K562 (cell line): ENCODE measurements around the gene HES4. TPM values are rescaled to one million over a fixed set of nuclear protein-coding genes. Genes with fewer than 3 reads are reported as not detected.

ENCODE experiments used
- ARID2 ChIP-seq: fragments of 450-650 bp; IDR thresholded peaks from 2 replicates; pipeline ENCODE4 v1.6.1; 2017; ENCODE audit warnings: antibody characterized with exemption, mild to moderate bottlenecking
- CC2D1A ChIP-seq: fragments of 450-650 bp; IDR thresholded peaks from 2 replicates; pipeline ENCODE4 v1.6.1; 2017; ENCODE audit warnings: mild to moderate bottlenecking
- CUX1 ChIP-seq: fragments of 200-800 bp; sonication (Bioruptor generic); IDR thresholded peaks from 2 replicates; pipeline ENCODE4 v1.6.1; 2016; ENCODE audit warnings: missing genetic modification characterization, missing compliant biosample characterization
- EGR1 ChIP-seq: fragments of 450-650 bp; conservative IDR thresholded peaks from 2 replicates; pipeline ENCODE4 v1.6.1; 2017; ENCODE audit warnings: mild to moderate bottlenecking
- HBP1 ChIP-seq: fragments of 450-650 bp; formaldehyde crosslinking; IDR thresholded peaks from 2 replicates; pipeline ENCODE4 v1.4.0; 2022; ENCODE audit warnings: missing genetic modification characterization
- JUND ChIP-seq, 2 experiments: IDR thresholded peaks; 2 replicates in 1 of 2; 3 replicates in 1 of 2; pipeline ENCODE4 v1.6.1; 2011; ENCODE audit warnings: borderline replicate concordance in 2 of 2, low read depth in 2 of 2, low read length in 2 of 2, improper control_type of control experiment in 1 of 2, missing biosample characterization in 1 of 2, missing genetic modification characterization in 1 of 2, missing genetic modification reagents in 1 of 2
- NFIX ChIP-seq: fragments of 250-450 bp; sonication (Bioruptor Pico); IDR thresholded peaks from 2 replicates; pipeline ENCODE4 v1.4.0; 2020; ENCODE audit warnings: low read depth, mild to moderate bottlenecking, moderate library complexity
- NR3C1 ChIP-seq: sonication (generic); formaldehyde crosslinking; IDR thresholded peaks from 2 replicates; pipeline ENCODE4 v1.8.1; 2022; ENCODE audit warnings: missing genetic modification reagents
- SRSF7 ChIP-seq: fragments of 200-400 bp; formaldehyde crosslinking; optimal IDR thresholded peaks from 2 replicates; pipeline ENCODE3; 2017; ENCODE audit warnings: mild to moderate bottlenecking, low read depth, low read length
- SRSF9 ChIP-seq: fragments of 200-400 bp; formaldehyde crosslinking; IDR thresholded peaks from 2 replicates; pipeline ENCODE4 v1.6.1; 2017; ENCODE audit warnings: low read depth, low read length, borderline replicate concordance
- ZBED1 ChIP-seq: IDR thresholded peaks from 2 replicates; pipeline ENCODE4 v1.6.1; 2014
- ZFP91 ChIP-seq: sonication (generic); formaldehyde crosslinking; IDR thresholded peaks from 2 replicates; pipeline ENCODE4 v1.8.0; 2022; ENCODE audit warnings: mild to moderate bottlenecking, missing genetic modification reagents
- ZNF212 ChIP-seq: fragments of 450-650 bp; formaldehyde crosslinking; IDR thresholded peaks from 2 replicates; pipeline ENCODE4 v1.4.0; 2020; ENCODE audit warnings: mild to moderate bottlenecking
- ZNF41 ChIP-seq: fragments of 250-450 bp; sonication (Bioruptor Pico); conservative IDR thresholded peaks from 2 replicates; pipeline ENCODE4 v1.4.0; 2020; ENCODE audit warnings: mild to moderate bottlenecking
- ZNF655 ChIP-seq: fragments of 250-450 bp; sonication (Bioruptor Pico); IDR thresholded peaks from 2 replicates; pipeline ENCODE4 v1.5.0; 2021
- polyA plus RNA-seq, 8 experiments: library from polyadenylated mRNA; depleted of rRNA in 4 of 8; stranded (reverse) in 5 of 8; unstranded in 3 of 8; fragments of >200 nt; fragmentation: Nextera tagmentation in 2 of 8; fragmentation: Illumina TruSeq in 1 of 8; extraction: Ambion mirVana in 2 of 8; extraction: Trizol in 1 of 8; gene quantifications; 2 replicates each; pipeline versions ENCODE4 v1.2.1 to v1.2.3, GENCODE V29; 2011 to 2014; ENCODE audit warnings: inconsistent platforms in 1 of 8, missing spikeins in 1 of 8
- total RNA-seq, 7 experiments: library from RNA; depleted of rRNA in 6 of 7; stranded (reverse); fragments of >200 nt in 6 of 7; fragmentation: Illumina TruSeq in 2 of 7; extraction: Trizol in 2 of 7; gene quantifications; 2 replicates each; pipeline versions ENCODE4 v1.2.1 to v1.2.3, GENCODE V29; 2011 to 2021; ENCODE audit warnings: low replicate concordance in 1 of 7
- TF ChIP-seq, protein P1 (sequence below): fragments of 450-650 bp; formaldehyde crosslinking; IDR thresholded peaks from 2 replicates; pipeline ENCODE4 v1.4.0; 2020; ENCODE audit warnings: mild to moderate bottlenecking, moderate library complexity

The HES4 gene
- total and polyA plus RNA-seq, 9 of the 15 experiments (the other 6 are each of a cell fraction or from before 2014, with no cell fraction given) = 0.21 to 43.7 (median 5.3) TPM; not detected in 2

- TF ChIP-seq CUX1 (CRISPR knock-in tag) (no peak), ZNF41 (CRISPR knock-in tag) (peak; percentile 21; the same call in 1 of the 2 replicates), EGR1 (peak; percentile 14; the same call in 1 of the 2 replicates), ARID2 (no peak), SRSF7 (no peak), ZFP91 (CRISPR knock-in tag) (peak; percentile 77), NR3C1 (CRISPR knock-in tag) (peak; percentile 99), ZBED1 (no peak), HBP1 (CRISPR knock-in tag) (peak; percentile 85), JUND (IDR thresholded peaks at IDR 0.05; ENCODE audit: borderline replicate concordance, low read depth, low read length) (peak; percentile 100), JUND (tag; IDR thresholded peaks at IDR 0.05; ENCODE audit: borderline replicate concordance, low read depth, low read length) (peak; percentile 100), ZNF212 (CRISPR knock-in tag) (no peak), SRSF9 (no peak), CC2D1A (no peak), ZNF655 (CRISPR knock-in tag) (no peak), NFIX (CRISPR knock-in tag) (0 out of 2 replicates have a peak, but pooled peaks have one; percentile 12)
- TF ChIP-seq, protein P1, sequence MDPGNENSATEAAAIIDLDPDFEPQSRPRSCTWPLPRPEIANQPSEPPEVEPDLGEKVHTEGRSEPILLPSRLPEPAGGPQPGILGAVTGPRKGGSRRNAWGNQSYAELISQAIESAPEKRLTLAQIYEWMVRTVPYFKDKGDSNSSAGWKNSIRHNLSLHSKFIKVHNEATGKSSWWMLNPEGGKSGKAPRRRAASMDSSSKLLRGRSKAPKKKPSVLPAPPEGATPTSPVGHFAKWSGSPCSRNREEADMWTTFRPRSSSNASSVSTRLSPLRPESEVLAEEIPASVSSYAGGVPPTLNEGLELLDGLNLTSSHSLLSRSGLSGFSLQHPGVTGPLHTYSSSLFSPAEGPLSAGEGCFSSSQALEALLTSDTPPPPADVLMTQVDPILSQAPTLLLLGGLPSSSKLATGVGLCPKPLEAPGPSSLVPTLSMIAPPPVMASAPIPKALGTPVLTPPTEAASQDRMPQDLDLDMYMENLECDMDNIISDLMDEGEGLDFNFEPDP = 0 out of 2 replicates have a peak, but pooled peaks have one; percentile 51
These were observed 610 bp upstream of the HES4 start (continued) for GRCh38 chr1:1000357-1001056.
